K562 (cell line): ENCODE results near the gene IGFALS. TPM values are rescaled to one million over a fixed set of nuclear protein-coding genes. Genes with fewer than 3 reads are reported as not detected.

Experiments used
- CCNT2 ChIP-seq: IDR thresholded peaks from 2 replicates; pipeline ENCODE4 v1.6.1; 2011; ENCODE audit warnings: borderline replicate concordance, low read depth, mild to moderate bottlenecking, moderate library complexity, mixed read lengths, low read length; ENCODE audit not compliant: insufficient read length; ENCODE audit errors: extremely low read depth
- CREB1 ChIP-seq, 2 experiments: sonication (generic) in 1 of 2; formaldehyde crosslinking in 1 of 2; IDR thresholded peaks; 2 replicates each; pipeline versions ENCODE4 v1.6.1 to v1.8.0; 2012 to 2022; ENCODE audit warnings: inconsistent platforms in 1 of 2, mild to moderate bottlenecking in 1 of 2, missing genetic modification reagents in 1 of 2, moderate library complexity in 1 of 2
- HDAC8 ChIP-seq: fragments of 450-650 bp; IDR thresholded peaks from 2 replicates; pipeline ENCODE4 v1.6.1; 2016; ENCODE audit warnings: mild to moderate bottlenecking, missing genetic modification characterization, moderate library complexity, missing compliant biosample characterization
- MCM5 ChIP-seq: fragments of 450-650 bp; IDR thresholded peaks from 2 replicates; pipeline ENCODE4 v1.6.1; 2016; ENCODE audit warnings: low read depth
- MECOM ChIP-seq: fragments of 250-450 bp; sonication (Bioruptor Pico); IDR thresholded peaks from 2 replicates; pipeline ENCODE4 v1.8.0; 2022; ENCODE audit warnings: inconsistent platforms
- NONO ChIP-seq, 2 experiments: fragments of 200-400 bp in 1 of 2; fragments of 450-650 bp in 1 of 2; formaldehyde crosslinking in 1 of 2; IDR thresholded peaks; 2 replicates each; pipeline ENCODE4 v1.6.1; 2017; ENCODE audit warnings: low read depth in 2 of 2, mild to moderate bottlenecking in 2 of 2, moderate library complexity in 2 of 2, low read length in 1 of 2
- PCBP1 ChIP-seq: fragments of 200-400 bp; formaldehyde crosslinking; IDR thresholded peaks from 2 replicates; pipeline ENCODE4 v1.6.1; 2018; ENCODE audit warnings: mild to moderate bottlenecking, low read depth, low read length; ENCODE audit not compliant: poor library complexity, severe bottlenecking
- POLR2G ChIP-seq: fragments of 200-400 bp; formaldehyde crosslinking; IDR thresholded peaks from 2 replicates; pipeline ENCODE4 v1.6.1; 2017; ENCODE audit warnings: low read depth, mild to moderate bottlenecking, antibody characterized with exemption, low read length, moderate library complexity
- PRDM10 ChIP-seq: fragments of 450-650 bp; IDR thresholded peaks from 2 replicates; pipeline ENCODE4 v1.6.1; 2018; ENCODE audit not compliant: partially characterized antibody
- SIN3A ChIP-seq, 2 experiments: fragments of 150-350 bp in 1 of 2; IDR thresholded peaks; 2 replicates each; pipeline ENCODE4 v1.6.1; 2011 to 2016; ENCODE audit warnings: borderline replicate concordance in 2 of 2, low read depth in 2 of 2, low read length in 2 of 2, mild to moderate bottlenecking in 2 of 2, moderate library complexity in 2 of 2; ENCODE audit not compliant: control insufficient read depth in 1 of 2
- SMAD2 ChIP-seq: fragments of 150-350 bp; IDR thresholded peaks from 2 replicates; pipeline ENCODE4 v1.6.1; 2014; ENCODE audit warnings: low read depth, mild to moderate bottlenecking, low read length
- SMAD3 ChIP-seq: fragments of 450-650 bp; formaldehyde crosslinking; conservative IDR thresholded peaks from 2 replicates; pipeline ENCODE4 v1.4.0; 2020; ENCODE audit warnings: mild to moderate bottlenecking
- TAF7 ChIP-seq: fragments of 450-650 bp; IDR thresholded peaks from 2 replicates; pipeline ENCODE4 v1.6.1; 2016; ENCODE audit warnings: missing genetic modification characterization, missing compliant biosample characterization
- TEAD1 ChIP-seq, 2 experiments: fragments of 450-650 bp in 1 of 2; sonication (generic) in 1 of 2; formaldehyde crosslinking; IDR thresholded peaks; 2 replicates each; pipeline versions ENCODE4 v1.4.0 to v1.8.0; 2020 to 2022; ENCODE audit warnings: mild to moderate bottlenecking in 2 of 2, missing genetic modification reagents in 1 of 2
- VEZF1 ChIP-seq: fragments of 200-800 bp; sonication (Bioruptor generic); IDR thresholded peaks from 2 replicates; pipeline ENCODE4 v1.6.1; 2017; ENCODE audit warnings: missing genetic modification characterization, missing compliant biosample characterization
- ZNF592 ChIP-seq: fragments of 450-650 bp; IDR thresholded peaks from 2 replicates; pipeline ENCODE4 v1.6.1; 2017; ENCODE audit warnings: antibody characterized with exemption, mild to moderate bottlenecking
- ZNF695 ChIP-seq: fragments of 450-650 bp; formaldehyde crosslinking; IDR thresholded peaks from 2 replicates; pipeline ENCODE4 v1.4.0; 2020; ENCODE audit warnings: mild to moderate bottlenecking, moderate library complexity
- polyA plus RNA-seq, 8 experiments: library from polyadenylated mRNA; depleted of rRNA in 4 of 8; stranded (reverse) in 5 of 8; unstranded in 3 of 8; fragments of >200 nt; fragmentation: Nextera tagmentation in 2 of 8; fragmentation: Illumina TruSeq in 1 of 8; extraction: Ambion mirVana in 2 of 8; extraction: Trizol in 1 of 8; gene quantifications; 2 replicates each; pipeline versions ENCODE4 v1.2.1 to v1.2.3, GENCODE V29; 2011 to 2014; ENCODE audit warnings: inconsistent platforms in 1 of 8, missing spikeins in 1 of 8
- total RNA-seq, 7 experiments: library from RNA; depleted of rRNA in 6 of 7; stranded (reverse); fragments of >200 nt in 6 of 7; fragmentation: Illumina TruSeq in 2 of 7; extraction: Trizol in 2 of 7; gene quantifications; 2 replicates each; pipeline versions ENCODE4 v1.2.1 to v1.2.3, GENCODE V29; 2011 to 2021; ENCODE audit warnings: low replicate concordance in 1 of 7

IGFALS gene
- total and polyA plus RNA-seq, 9 of the 15 experiments (the other 6 are each of a cell fraction or from before 2014, with no cell fraction given) = not detected

GRCh38 chr16:1771188-1771863, 22.2 kb downstream of the IGFALS start, which contains the start of gene NME3 (continued):
- peak; percentile 86 for TF ChIP-seq PRDM10
- TF ChIP-seq POLR2G = peak; percentile 68
- TF ChIP-seq SIN3A (IDR thresholded peaks at IDR 0.05; ENCODE audit: borderline replicate concordance in 2 of 2, control insufficient read depth in 1 of 2, low read depth in 2 of 2, low read length in 2 of 2) = peak; percentile 59 to 76; a peak in 2 of 4 replicates
- TF ChIP-seq PCBP1 = peak; percentile 30
- TF ChIP-seq TEAD1 (CRISPR knock-in tag; IDR thresholded peaks at IDR 0.05) = peak in 1 of 2 experiments; percentile 7; a peak in 1 of 4 replicates
- TF ChIP-seq VEZF1 (CRISPR knock-in tag) = peak; percentile 99
- TF ChIP-seq MECOM (CRISPR knock-in tag) = no peak
- peak; percentile 79 for TF ChIP-seq CCNT2
- TF ChIP-seq SMAD3 (CRISPR knock-in tag) = no peak
- TF ChIP-seq ZNF695 (CRISPR knock-in tag) = no peak
- 0 out of 2 replicates have a peak, but pooled peaks have one; percentile 30 for TF ChIP-seq ZNF592
- no peak for TF ChIP-seq TAF7 (tag)
- TF ChIP-seq NONO (IDR thresholded peaks at IDR 0.05; ENCODE audit: low read depth in 2 of 2, low read length in 1 of 2) = peak in 1 of 2 experiments; percentile 39; a peak in 2 of 4 replicates
- TF ChIP-seq HDAC8 (tag) = no peak
- 0 out of 2 replicates have a peak, but pooled peaks have one; percentile 16 for TF ChIP-seq CREB1 (IDR thresholded peaks at IDR 0.05)
- TF ChIP-seq CREB1 (CRISPR knock-in tag; IDR thresholded peaks at IDR 0.05) = no peak
- no peak for TF ChIP-seq SMAD2
- no peak for TF ChIP-seq MCM5
